Right cardiac atrium (tissue), 5 donors: Measurements from ENCODE around the gene IDH1. TPM values are rescaled to one million over a fixed set of nuclear protein-coding genes. Genes with fewer than 3 reads are reported as not detected.

Source experiments
- ATAC-seq, 2 donors: fragments of 200-7000 bp; cut with Tn5 transposase; one replicate each; pipeline versions ENCODE4 v1.8.0 to v1.9.1; 2020; ENCODE audit warnings: moderate library complexity in 2 of 2, mild to moderate bottlenecking in 1 of 2
- DNase-seq, 3 donors: peaks; one replicate each; pipeline ENCODE4 v3.0.0-alpha.2; 2020
- H3K27ac ChIP-seq: one replicate; pipeline ENCODE4 v1.5.1; 2013; ENCODE audit warnings: mild to moderate bottlenecking, low read length, control low read depth, moderate library complexity
- H3K27me3 ChIP-seq: one replicate; pipeline ENCODE4 v1.6.1; 2013; ENCODE audit not compliant: control insufficient read depth, insufficient read depth
- H3K4me1 ChIP-seq: one replicate; pipeline ENCODE4 v1.6.1; 2013; ENCODE audit warnings: low read length; ENCODE audit not compliant: control insufficient read depth, insufficient read depth
- H3K4me3 ChIP-seq: one replicate; pipeline ENCODE4 v1.5.1; 2013; ENCODE audit warnings: low read length, control low read depth
- H3K9me3 ChIP-seq: one replicate; pipeline ENCODE4 v1.6.1; 2013; ENCODE audit warnings: low read length; ENCODE audit not compliant: control insufficient read depth
- WGBS: extraction: QIAGEN DNeasy Blood & Tissue Kit; methylation state at CpG from one replicate; pipeline ENCODE4 v1.1.7; 2013; 5-methylcytosine and 5-hydroxymethylcytosine counted together
- intact Hi-C, 4 donors: fragments of 100-400 bp; cut with DNase I; formaldehyde crosslinking; loops; one replicate each; pipeline versions ENCODE4 v1.11.0 to v1.14.0; 2022 to 2023
- long read RNA-seq, 4 donors: library from polyadenylated mRNA; unstranded; transcript quantifications; one replicate each; pipeline ENCODE4 v2.0.0, GENCODE V29; 2020 to 2021
- polyA plus RNA-seq: library from polyadenylated mRNA; stranded (reverse); fragments of 200-250 nt; gene quantifications from one replicate; pipeline ENCODE4 v1.2.3, GENCODE V29; 2013
- total RNA-seq, 4 donors: library from RNA; stranded (reverse); fragmentation: NEBNext Ultra II Directional; extraction: Animal tissue kit (Norgen Biotek cat#: 25700); gene quantifications; one replicate each; pipeline ENCODE4 v1.2.1, GENCODE V29; 2021
- donor health status: healthy with polysubstance abuse.
- donor health status: DM: no; HTN: yes; CAD: no.
- donor health status: DM: no; HTN: no; CAD: no.
- donor health status: DM: no; HTN: yes; CAD: no; lungs with severe emphysema.
- donor health status: DM: yes; HTN: yes; CAD: no.

IDH1 gene
- total RNA-seq (10 to 100 TPM; 27.0 to 45.0 (median 37.2) TPM), polyA plus RNA-seq (18.2 TPM)
- long read RNA-seq, donor 1, transcript IDH1-201 (10 exons, 2,382 nt), result major isoform, 72 of 95 reads
- long read RNA-seq, donor 1, transcript IDH1-205 (10 exons, 2,298 nt), result minor isoform, 19 of 95 reads
- long read RNA-seq, donor 1, partial matches to known transcripts, result 2 of 95 reads
- long read RNA-seq, donor 1, other reads (novel, unspliced or antisense), result 2 of 95 reads
- long read RNA-seq, donor 2, transcript IDH1-201 (10 exons, 2,382 nt), result major isoform, 20 of 35 reads
- long read RNA-seq, donor 2, transcript IDH1-205 (10 exons, 2,298 nt), result minor isoform, 8 of 35 reads
- long read RNA-seq, donor 2, partial matches to known transcripts, result 3 of 35 reads
- long read RNA-seq, donor 2, other reads (novel, unspliced or antisense), result 3 of 35 reads
- long read RNA-seq, donor 3, transcript IDH1-201 (10 exons, 2,382 nt), result major isoform, 69 of 89 reads
- long read RNA-seq, donor 3, transcript IDH1-205 (10 exons, 2,298 nt), result minor isoform, 12 of 89 reads
- long read RNA-seq, donor 3, partial matches to known transcripts, result 0 of 89 reads
- long read RNA-seq, donor 3, other reads (novel, unspliced or antisense), result 3 of 89 reads
- long read RNA-seq, donor 4, transcript IDH1-205 (10 exons, 2,298 nt), result minor isoform, 6 of 41 reads
- long read RNA-seq, donor 4, transcript IDH1-201 (10 exons, 2,382 nt), result major isoform, 34 of 41 reads
- long read RNA-seq, donor 4, partial matches to known transcripts, result 1 of 41 reads
- long read RNA-seq, donor 4, other reads (novel, unspliced or antisense), result 0 of 41 reads

- ATAC-seq (peak; percentile 97 to 98), DNase-seq (peak; percentile 96 to 99 (median 99))
- Histone ChIP-seq H3K4me1 (no peaks in the 10 kb centered on the region), H3K9me3 (no peaks in the 10 kb centered on the region), H3K4me3 (peak within 1 kb of the TSS; percentile 85), H3K27ac (peak within 1 kb of the TSS; percentile 74), H3K27me3 (no peaks in the 10 kb centered on the region)
- WGBS, result under 1% methylated on average over 48 of the region's 48 CpGs
- intact Hi-C loops, result loop anchor here in 1 of 4 donors (5.0 kb wide), 2 partner anchors 78 to 153 kb away; no protein-coding TSS in a partner anchor
These were observed at the start of gene IDH1 for GRCh38 chr2:208254871-208255556. Gene IDH1, minus strand, starts transcription at chr2:208255071. Its CDS starts 3,520 bp downstream, at chr2:208251551.

- intact Hi-C loops, result no loop called here
These were observed 49.3 kb upstream of the IDH1 start for GRCh38 chr2:208304157-208304556.

DNA sequence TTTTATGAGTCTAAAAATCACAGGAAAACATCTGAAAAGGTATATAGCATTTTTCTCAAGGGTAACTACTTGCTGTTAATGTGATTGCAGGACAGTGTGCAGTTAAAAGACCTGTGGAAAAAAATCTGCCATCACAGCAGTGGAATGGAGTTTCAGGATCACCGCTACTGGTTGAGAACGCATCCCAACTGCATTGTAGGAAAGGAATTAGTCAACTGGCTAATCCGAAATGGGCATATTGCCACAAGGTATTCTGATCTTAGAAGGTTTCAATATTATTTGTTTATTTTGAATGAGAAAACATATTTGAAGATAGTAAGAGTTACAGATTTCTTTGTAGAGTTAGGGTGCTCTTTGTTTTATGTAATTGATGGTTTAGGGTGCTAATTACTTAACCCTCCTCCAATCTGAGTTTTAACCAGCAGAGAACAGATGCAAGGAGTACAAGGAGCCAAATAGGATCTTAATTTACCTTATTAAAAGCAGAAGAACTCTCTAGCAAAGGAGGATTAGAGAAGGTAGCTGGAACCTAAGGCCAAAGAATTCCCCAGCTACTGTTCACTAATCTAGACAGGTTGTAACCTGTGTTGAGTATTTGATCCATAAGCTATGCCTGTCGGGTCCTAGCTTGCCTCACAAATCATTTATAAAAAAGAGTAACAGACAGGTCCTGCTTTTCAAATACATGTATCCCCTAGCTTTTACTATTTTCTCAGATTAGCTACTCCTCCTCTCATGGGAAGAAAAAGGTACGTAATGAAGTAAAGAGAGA lies 46.2 kb upstream of the IDH1 start:
- ATAC-seq (no peak), DNase-seq (no peak)
- H3K4me3 ChIP-seq, result no peak overlapping the region
- H3K27me3 ChIP-seq, result no peaks in the 10 kb centered on the region
- no peak overlapping the region for H3K27ac ChIP-seq
- no peaks in the 10 kb centered on the region for H3K4me1 ChIP-seq
- WGBS, result 97% methylated on average over 5 of the region's 5 CpGs
- no peaks in the 10 kb centered on the region for H3K9me3 ChIP-seq
- intact Hi-C loops, result no loop called here

More at GRCh38 chr2:208304157-208304556, 49.3 kb upstream of the IDH1 start:
- H3K4me3 ChIP-seq, result no peak overlapping the region
- WGBS, result 88% methylated on average over 4 of the region's 4 CpGs
- DNase-seq (no peak), ATAC-seq (no peak)
- no peak overlapping the region for H3K27ac ChIP-seq
- no peaks in the 10 kb centered on the region for H3K4me1 ChIP-seq
- no peaks in the 10 kb centered on the region for H3K9me3 ChIP-seq
- no peaks in the 10 kb centered on the region for H3K27me3 ChIP-seq

GRCh38 chr2:208297961-208298360 lies 43.1 kb upstream of the IDH1 start:
- intact Hi-C loops, result no loop called here
- Histone ChIP-seq H3K4me1 (no peaks in the 10 kb centered on the region), H3K27me3 (no peaks in the 10 kb centered on the region), H3K9me3 (no peaks in the 10 kb centered on the region), H3K4me3 (no peak overlapping the region), H3K27ac (no peak overlapping the region)
- ATAC-seq, result no peak
- WGBS, result 91% methylated on average over 1 of the region's 1 CpG
- no peak for DNase-seq

DNA sequence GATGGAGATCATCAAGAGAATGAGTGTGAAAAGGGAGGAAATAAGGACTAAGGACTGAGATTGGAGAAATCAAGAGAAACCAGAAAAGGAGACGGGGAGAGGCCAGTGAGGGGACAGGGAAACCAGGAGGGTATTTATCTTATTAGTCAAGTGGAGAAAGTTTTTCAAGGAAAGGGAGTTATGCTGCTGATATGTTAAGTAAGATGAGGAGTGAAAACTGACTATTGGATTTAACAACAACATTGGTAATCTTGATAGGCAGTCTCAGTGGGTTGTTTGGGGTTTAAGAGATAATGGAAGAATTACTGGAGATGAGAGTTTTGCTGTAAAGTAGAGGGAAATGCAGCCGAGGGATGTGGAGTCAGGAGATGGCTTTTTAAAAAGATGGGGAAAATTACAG lies 41.7 kb upstream of the IDH1 start:
- no peaks in the 10 kb centered on the region for H3K27me3 ChIP-seq
- H3K4me3 ChIP-seq, result no peak overlapping the region
- intact Hi-C loops, result no loop called here
- ATAC-seq (no peak), DNase-seq (no peak)
- H3K27ac ChIP-seq, result no peak overlapping the region
- no peaks in the 10 kb centered on the region for H3K9me3 ChIP-seq
- 91% methylated on average over 2 of the region's 2 CpGs for WGBS
- no peaks in the 10 kb centered on the region for H3K4me1 ChIP-seq

GRCh38 chr2:208295834-208296233 lies 41.0 kb upstream of the IDH1 start:
- ATAC-seq, result no peak
- H3K4me1 ChIP-seq, result no peaks in the 10 kb centered on the region
- H3K4me3 ChIP-seq, result no peak overlapping the region
- no peaks in the 10 kb centered on the region for H3K27me3 ChIP-seq
- DNase-seq, result no peak
- no peaks in the 10 kb centered on the region for H3K9me3 ChIP-seq
- 96% methylated on average over 4 of the region's 4 CpGs for WGBS
- intact Hi-C loops, result no loop called here
- no peak overlapping the region for H3K27ac ChIP-seq

DNA sequence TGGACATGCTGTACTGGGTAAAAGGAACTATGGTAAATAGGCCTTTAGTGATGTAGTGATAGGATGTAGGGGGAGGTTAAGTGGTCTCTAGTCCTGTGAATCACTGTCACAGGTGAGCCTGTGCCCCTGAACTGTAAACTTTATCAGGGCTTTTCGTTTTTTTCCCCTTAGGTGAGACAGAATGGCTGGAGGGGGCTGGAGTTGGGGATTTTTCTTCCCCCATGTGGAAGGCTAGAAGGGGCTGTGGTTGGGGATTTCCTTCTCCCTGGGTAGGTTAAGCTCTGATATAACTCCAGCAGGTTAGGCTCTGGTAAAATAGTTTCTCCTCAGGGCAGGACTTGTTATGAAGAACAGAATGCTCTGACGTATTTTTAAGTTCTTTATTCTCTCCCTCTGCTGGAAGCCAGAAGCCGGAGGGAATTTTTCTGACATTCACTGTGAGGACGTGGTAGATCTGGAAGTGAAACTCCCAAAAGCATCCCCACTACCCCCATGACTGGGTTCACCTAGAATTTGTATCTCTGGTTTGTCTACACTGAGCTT lies 39.7 kb upstream of the IDH1 start:
- no peak for ATAC-seq

DNA sequence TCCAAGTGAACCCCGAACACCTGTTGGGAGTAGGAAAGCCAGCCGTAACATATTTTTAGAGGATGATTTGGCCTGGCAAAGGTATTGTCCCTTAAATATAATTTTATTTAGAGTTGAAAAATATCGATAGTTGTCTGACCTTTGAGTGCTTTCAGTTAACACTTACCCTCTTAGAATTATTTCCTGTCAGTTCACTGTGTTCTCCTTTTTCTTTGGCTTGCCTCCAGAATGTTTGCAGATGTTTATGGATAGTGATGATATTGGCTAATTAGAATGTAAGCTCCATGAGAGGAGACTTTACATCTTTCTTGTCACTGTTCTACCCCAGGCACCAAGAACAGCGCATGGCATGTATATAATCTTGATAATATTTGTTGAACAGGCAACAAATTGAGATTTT lies 31.0 kb upstream of the IDH1 start:
- H3K27me3 ChIP-seq, result no peaks in the 10 kb centered on the region
- WGBS, result 66% methylated on average over 4 of the region's 4 CpGs
- no peak overlapping the region for H3K4me3 ChIP-seq
- H3K4me1 ChIP-seq, result no peaks in the 10 kb centered on the region
- H3K9me3 ChIP-seq, result no peaks in the 10 kb centered on the region
- DNase-seq (no peak), ATAC-seq (no peak)
- H3K27ac ChIP-seq, result no peak overlapping the region
- intact Hi-C loops, result loop anchor here in 1 of 4 donors (10.0 kb wide), 1 partner anchor 49 kb away; no protein-coding TSS in a partner anchor

More for the DNA sequence above, 39.7 kb upstream of the IDH1 start:
- no peak overlapping the region for H3K4me3 ChIP-seq
- no peak for DNase-seq
- no peak overlapping the region for H3K27ac ChIP-seq
- no peaks in the 10 kb centered on the region for H3K9me3 ChIP-seq
- H3K27me3 ChIP-seq, result no peaks in the 10 kb centered on the region
- H3K4me1 ChIP-seq, result no peaks in the 10 kb centered on the region
- intact Hi-C loops, result no loop called here
- WGBS, result 72% methylated on average over 4 of the region's 4 CpGs

- Histone ChIP-seq H3K27ac (no peak overlapping the region), H3K4me3 (no peak overlapping the region), H3K4me1 (no peaks in the 10 kb centered on the region), H3K9me3 (no peaks in the 10 kb centered on the region), H3K27me3 (no peaks in the 10 kb centered on the region)
- ATAC-seq, result no peak
- intact Hi-C loops, result loop anchor here in 1 of 4 donors (10.0 kb wide), 1 partner anchor 54 kb away; no protein-coding TSS in a partner anchor
- WGBS, result 87% methylated on average over 3 of the region's 3 CpGs
- DNase-seq, result no peak
These were observed 26.1 kb upstream of the IDH1 start for GRCh38 chr2:208280933-208281332.

DNA sequence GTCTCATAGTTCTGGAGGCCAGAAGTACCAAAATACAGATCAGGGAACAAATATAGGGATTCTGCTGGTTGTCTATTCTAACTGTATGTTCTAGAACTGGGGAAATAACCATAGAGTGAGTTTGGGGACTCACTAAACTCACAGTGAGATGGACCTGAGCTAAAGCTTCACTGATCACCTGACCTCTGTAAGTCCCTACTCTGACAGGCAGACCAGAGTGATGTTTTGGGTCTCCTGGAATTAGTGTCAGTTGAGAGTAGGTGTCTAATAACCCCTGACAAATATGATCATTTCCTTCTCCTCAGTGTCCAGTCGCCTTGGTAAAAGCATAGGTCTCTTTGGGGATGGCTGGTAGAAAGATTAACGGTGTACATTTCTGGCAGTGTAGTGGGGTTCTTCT lies 25.4 kb upstream of the IDH1 start:
- Histone ChIP-seq H3K27me3 (no peaks in the 10 kb centered on the region), H3K27ac (no peak overlapping the region), H3K4me1 (no peaks in the 10 kb centered on the region), H3K9me3 (no peaks in the 10 kb centered on the region), H3K4me3 (no peak overlapping the region)
- no peak for DNase-seq
- intact Hi-C loops, result loop anchor here in 1 of 4 donors (10.0 kb wide), 1 partner anchor 55 kb away; no protein-coding TSS in a partner anchor
- no peak for ATAC-seq
- WGBS, result 91% methylated on average over 2 of the region's 2 CpGs
